Measurements from ENCODE around the gene CDKN1A.

CDKN1A gene

DNA sequence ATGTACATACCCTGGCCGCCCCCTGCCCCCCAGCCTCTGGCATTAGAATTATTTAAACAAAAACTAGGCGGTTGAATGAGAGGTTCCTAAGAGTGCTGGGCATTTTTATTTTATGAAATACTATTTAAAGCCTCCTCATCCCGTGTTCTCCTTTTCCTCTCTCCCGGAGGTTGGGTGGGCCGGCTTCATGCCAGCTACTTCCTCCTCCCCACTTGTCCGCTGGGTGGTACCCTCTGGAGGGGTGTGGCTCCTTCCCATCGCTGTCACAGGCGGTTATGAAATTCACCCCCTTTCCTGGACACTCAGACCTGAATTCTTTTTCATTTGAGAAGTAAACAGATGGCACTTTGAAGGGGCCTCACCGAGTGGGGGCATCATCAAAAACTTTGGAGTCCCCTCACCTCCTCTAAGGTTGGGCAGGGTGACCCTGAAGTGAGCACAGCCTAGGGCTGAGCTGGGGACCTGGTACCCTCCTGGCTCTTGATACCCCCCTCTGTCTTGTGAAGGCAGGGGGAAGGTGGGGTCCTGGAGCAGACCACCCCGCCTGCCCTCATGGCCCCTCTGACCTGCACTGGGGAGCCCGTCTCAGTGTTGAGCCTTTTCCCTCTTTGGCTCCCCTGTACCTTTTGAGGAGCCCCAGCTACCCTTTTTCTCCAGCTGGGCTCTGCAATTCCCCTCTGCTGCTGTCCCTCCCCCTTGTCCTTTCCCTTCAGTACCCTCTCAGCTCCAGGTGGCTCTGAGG lies 7.6 kb downstream of the CDKN1A start:
- no peak for TF ChIP-seq EZH2 (IDR thresholded peaks at IDR 0.05; ENCODE audit: borderline replicate concordance, low read length)
- TF ChIP-seq, protein P1, sequence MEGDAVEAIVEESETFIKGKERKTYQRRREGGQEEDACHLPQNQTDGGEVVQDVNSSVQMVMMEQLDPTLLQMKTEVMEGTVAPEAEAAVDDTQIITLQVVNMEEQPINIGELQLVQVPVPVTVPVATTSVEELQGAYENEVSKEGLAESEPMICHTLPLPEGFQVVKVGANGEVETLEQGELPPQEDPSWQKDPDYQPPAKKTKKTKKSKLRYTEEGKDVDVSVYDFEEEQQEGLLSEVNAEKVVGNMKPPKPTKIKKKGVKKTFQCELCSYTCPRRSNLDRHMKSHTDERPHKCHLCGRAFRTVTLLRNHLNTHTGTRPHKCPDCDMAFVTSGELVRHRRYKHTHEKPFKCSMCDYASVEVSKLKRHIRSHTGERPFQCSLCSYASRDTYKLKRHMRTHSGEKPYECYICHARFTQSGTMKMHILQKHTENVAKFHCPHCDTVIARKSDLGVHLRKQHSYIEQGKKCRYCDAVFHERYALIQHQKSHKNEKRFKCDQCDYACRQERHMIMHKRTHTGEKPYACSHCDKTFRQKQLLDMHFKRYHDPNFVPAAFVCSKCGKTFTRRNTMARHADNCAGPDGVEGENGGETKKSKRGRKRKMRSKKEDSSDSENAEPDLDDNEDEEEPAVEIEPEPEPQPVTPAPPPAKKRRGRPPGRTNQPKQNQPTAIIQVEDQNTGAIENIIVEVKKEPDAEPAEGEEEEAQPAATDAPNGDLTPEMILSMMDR (IDR thresholded peaks at IDR 0.05; ENCODE audit: low read length) = no peak
- Histone ChIP-seq H2AFZ (ENCODE audit: low read length) (no peak overlapping the region), H4K20me1 (ENCODE audit: insufficient read depth, low read length) (no peaks in the 10 kb centered on the region), H3K79me2 (ENCODE audit: insufficient read depth, low read length) (no peaks in the 10 kb centered on the region), H3K27ac (ENCODE audit: low read depth, low read length, poor library complexity, severe bottlenecking) (no peak overlapping the region), H3K9ac (ENCODE audit: low read length) (no peak overlapping the region), H3K27me3 (ENCODE audit: insufficient read depth, low read length) (no peaks in the 10 kb centered on the region), H3K4me1 (ENCODE audit: insufficient read depth, low read length, severe bottlenecking) (peaks cover 26% of the 10 kb centered on the region), H3K9me2 (ENCODE audit: low read depth, low read length) (no peaks in the 10 kb centered on the region), H3K4me2 (ENCODE audit: low read length) (no peak overlapping the region), H3K4me3 (ENCODE audit: low read depth, low read length, poor library complexity, severe bottlenecking) (no peak overlapping the region), H3K36me3 (ENCODE audit: insufficient read depth, low read length) (no peaks in the 10 kb centered on the region), H3F3A (ENCODE audit: insufficient read depth, low read length) (no peaks in the 10 kb centered on the region), H3K9me3 (ENCODE audit: low read length) (no peaks in the 10 kb centered on the region)

DNA sequence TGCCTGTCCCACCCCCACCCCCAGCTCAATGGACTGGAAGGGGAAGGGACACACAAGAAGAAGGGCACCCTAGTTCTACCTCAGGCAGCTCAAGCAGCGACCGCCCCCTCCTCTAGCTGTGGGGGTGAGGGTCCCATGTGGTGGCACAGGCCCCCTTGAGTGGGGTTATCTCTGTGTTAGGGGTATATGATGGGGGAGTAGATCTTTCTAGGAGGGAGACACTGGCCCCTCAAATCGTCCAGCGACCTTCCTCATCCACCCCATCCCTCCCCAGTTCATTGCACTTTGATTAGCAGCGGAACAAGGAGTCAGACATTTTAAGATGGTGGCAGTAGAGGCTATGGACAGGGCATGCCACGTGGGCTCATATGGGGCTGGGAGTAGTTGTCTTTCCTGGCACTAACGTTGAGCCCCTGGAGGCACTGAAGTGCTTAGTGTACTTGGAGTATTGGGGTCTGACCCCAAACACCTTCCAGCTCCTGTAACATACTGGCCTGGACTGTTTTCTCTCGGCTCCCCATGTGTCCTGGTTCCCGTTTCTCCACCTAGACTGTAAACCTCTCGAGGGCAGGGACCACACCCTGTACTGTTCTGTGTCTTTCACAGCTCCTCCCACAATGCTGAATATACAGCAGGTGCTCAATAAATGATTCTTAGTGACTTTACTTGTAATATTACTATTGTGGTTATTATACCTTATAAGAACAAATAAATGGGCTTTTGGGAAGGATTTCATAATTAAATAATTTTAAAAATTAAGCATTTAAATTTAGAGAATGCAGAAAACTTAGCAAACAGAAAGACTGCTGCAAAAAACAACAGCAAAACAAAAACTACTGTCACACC lies 8.4 kb downstream of the CDKN1A start:
- H3K79me2 ChIP-seq (ENCODE audit: insufficient read depth, low read length) = no peaks in the 10 kb centered on the region
- H3K27ac ChIP-seq (ENCODE audit: low read depth, low read length, poor library complexity, severe bottlenecking) = no peak overlapping the region
- no peaks in the 10 kb centered on the region for H3K9me2 ChIP-seq (ENCODE audit: low read depth, low read length)
- H3K36me3 ChIP-seq (ENCODE audit: insufficient read depth, low read length) = no peaks in the 10 kb centered on the region
- no peaks in the 10 kb centered on the region for H3K9me3 ChIP-seq (ENCODE audit: low read length)
- H3K4me2 ChIP-seq (ENCODE audit: low read length) = no peak overlapping the region
- H3K27me3 ChIP-seq (ENCODE audit: insufficient read depth, low read length) = no peaks in the 10 kb centered on the region
- H2AFZ ChIP-seq (ENCODE audit: low read length) = no peak overlapping the region
- peaks cover 19% of the 10 kb centered on the region for H3K4me1 ChIP-seq (ENCODE audit: insufficient read depth, low read length, severe bottlenecking)
- H3K9ac ChIP-seq (ENCODE audit: low read length) = no peak overlapping the region
- TF ChIP-seq, protein P1 (IDR thresholded peaks at IDR 0.05; ENCODE audit: low read length) = no peak
- no peak overlapping the region for H3K4me3 ChIP-seq (ENCODE audit: low read depth, low read length, poor library complexity, severe bottlenecking)
- H3F3A ChIP-seq (ENCODE audit: insufficient read depth, low read length) = no peaks in the 10 kb centered on the region
- no peaks in the 10 kb centered on the region for H4K20me1 ChIP-seq (ENCODE audit: insufficient read depth, low read length)

GRCh38 chr6:36688063-36688738 lies 9.7 kb downstream of the CDKN1A start:
- H3K79me2 ChIP-seq (ENCODE audit: insufficient read depth, low read length) = no peaks in the 10 kb centered on the region
- no peak overlapping the region for H3K9ac ChIP-seq (ENCODE audit: low read length)
- no peaks in the 10 kb centered on the region for H3F3A ChIP-seq (ENCODE audit: insufficient read depth, low read length)
- no peaks in the 10 kb centered on the region for H3K9me3 ChIP-seq (ENCODE audit: low read length)
- no peak for TF ChIP-seq EZH2 (IDR thresholded peaks at IDR 0.05; ENCODE audit: borderline replicate concordance, low read length)
- TF ChIP-seq, protein P1 (IDR thresholded peaks at IDR 0.05; ENCODE audit: low read length) = no peak
- H3K9me2 ChIP-seq (ENCODE audit: low read depth, low read length) = no peaks in the 10 kb centered on the region
- H3K27ac ChIP-seq (ENCODE audit: low read depth, low read length, poor library complexity, severe bottlenecking) = no peak overlapping the region
- no peaks in the 10 kb centered on the region for H3K27me3 ChIP-seq (ENCODE audit: insufficient read depth, low read length)
- peaks cover 12% of the 10 kb centered on the region for H3K4me1 ChIP-seq (ENCODE audit: insufficient read depth, low read length, severe bottlenecking)
- no peaks in the 10 kb centered on the region for H4K20me1 ChIP-seq (ENCODE audit: insufficient read depth, low read length)
- H3K4me2 ChIP-seq (ENCODE audit: low read length) = no peak overlapping the region
- H3K4me3 ChIP-seq (ENCODE audit: low read depth, low read length, poor library complexity, severe bottlenecking) = no peak overlapping the region
- no peak overlapping the region for H2AFZ ChIP-seq (ENCODE audit: low read length)
- no peaks in the 10 kb centered on the region for H3K36me3 ChIP-seq (ENCODE audit: insufficient read depth, low read length)
